Pancreas (tissue), 10 donors: ENCODE data around the gene TMEM11. TPM values are rescaled to one million over a fixed set of nuclear protein-coding genes. Genes with fewer than 3 reads are reported as not detected.

Source experiments
- ATAC-seq, 4 donors: fragments of 200-7000 bp; cut with Tn5 transposase; one replicate each; pipeline versions ENCODE4 v1.8.0 to v1.9.1; 2020; ENCODE audit warnings: mild to moderate bottlenecking in 4 of 4, moderate library complexity in 4 of 4
- DNase-seq, 6 donors: peaks; one replicate each; pipeline ENCODE4 v3.0.0-alpha.2; 2020
- FAIRE-seq: peaks from 2 replicates; lab custom pipeline; 2012; peaks lifted over from hg19 to GRCh38; lab: Jason Lieb, UNC
- H3K27ac ChIP-seq, 4 donors: fragments of 200-600 bp; sonication (generic); 1 replicate in 3 of 4; 2 replicates in 1 of 4; pipeline versions ENCODE4 v1.5.0 to v1.8.0; 2020
- H3K27me3 ChIP-seq, 4 donors: fragments of 200-600 bp; one replicate each; pipeline ENCODE4 v1.8.0; 2021
- H3K36me3 ChIP-seq, 3 donors: fragments of 200-600 bp; sonication (generic) in 1 of 3; one replicate each; pipeline versions ENCODE4 v1.5.0 to v1.8.0; 2020 to 2021
- H3K4me1 ChIP-seq, 3 donors: fragments of 200-600 bp; one replicate each; pipeline ENCODE4 v1.8.0; 2021
- H3K4me3 ChIP-seq, 4 donors: fragments of 200-600 bp; sonication (generic) in 2 of 4; one replicate each; pipeline versions ENCODE4 v1.5.0 to v1.8.0; 2020 to 2021
- H3K9me3 ChIP-seq, 4 donors: fragments of 200-600 bp; one replicate each; pipeline ENCODE4 v1.8.0; 2021
- CTCF ChIP-seq, 4 donors: fragments of 200-600 bp; sonication (generic) in 3 of 4; IDR thresholded peaks; one replicate each; pipeline versions ENCODE4 v1.5.0 to v1.8.0; 2021; ENCODE audit warnings: antibody characterized with exemption in 4 of 4
- WGBS, 2 donors: extraction: QIAGEN DNeasy Blood & Tissue Kit; methylation state at CpG; one replicate each; pipeline ENCODE4 v1.1.7; 2013; 5-methylcytosine and 5-hydroxymethylcytosine counted together
- intact Hi-C, 3 donors: fragments of 100-400 bp; cut with DNase I; formaldehyde crosslinking; loops; one replicate each; pipeline versions ENCODE4 v1.11.1 to v1.14.2; 2022
- polyA plus RNA-seq, 2 donors: library from polyadenylated mRNA; stranded (reverse); fragments of 200-250 nt; gene quantifications; one replicate each; pipeline ENCODE4 v1.2.3, GENCODE V29; 2013
- total RNA-seq, 6 donors: library from RNA; stranded (reverse); fragmentation: NEBNext Ultra II Directional in 4 of 6; extraction: Animal tissue kit (Norgen Biotek cat#: 25700) in 4 of 6; gene quantifications; one replicate each; pipeline versions ENCODE4 v1.2.1 to v1.2.4, GENCODE V29; 2021 to 2023
- donor health status: healthy with polysubstance abuse.
- donor health status: DM: no; HTN: no; CAD: no; lungs with moderate emphysema.
- donor health status: DM: no; HTN: no; CAD: no.
- donor health status: control.
- donor health status: control.
- donor health status: Bipolar disorder and iron deficiency.
- donor health status: DM: yes; HTN: yes; CAD: no.
- donor health status: DM: no; HTN: no; CAD: no.
- donor health status: DM: no; HTN: no; CAD: no.
- donor health status: DM: yes; HTN: yes; CAD: no.

TMEM11 gene
- total and polyA plus RNA-seq, 8 donors = 6.1 to 16.0 (median 9.5) TPM

- Histone ChIP-seq H3K27me3 (no peaks in the 10 kb centered on the region), H3K9me3 (no peaks in the 10 kb centered on the region), H3K4me3 (no peak overlapping the region), H3K4me1 (peaks cover 5 to 19% (median 9%) of the 10 kb centered on the region in 3 donors), H3K36me3 (no peaks in the 10 kb centered on the region), H3K27ac (no peak overlapping the region)
- ATAC-seq = peak in 1 of 4 donors; percentile 2
- no peak for TF ChIP-seq CTCF (IDR thresholded peaks at IDR 0.05)
- no peak for FAIRE-seq
- intact Hi-C loops = no loop called here
- DNase-seq = peak in 4 of 6 donors; percentile 50 to 74 (median 59)
- WGBS, 2 donors = 47 to 56% methylated on average over 17 of the region's 17 CpGs
Observed at GRCh38 chr17:21209511-21210175, 4.3 kb downstream of the TMEM11 start.

- H3K4me3 ChIP-seq = no peak overlapping the region
- ATAC-seq (no peak), DNase-seq (no peak), FAIRE-seq (no peak)
- H3K27me3 ChIP-seq = no peaks in the 10 kb centered on the region
- TF ChIP-seq CTCF (IDR thresholded peaks at IDR 0.05) = no peak
- intact Hi-C loops = no loop called here
- H3K4me1 ChIP-seq = peaks cover 5 to 19% (median 9%) of the 10 kb centered on the region in 3 donors
- no peaks in the 10 kb centered on the region for H3K36me3 ChIP-seq
- no peak overlapping the region for H3K27ac ChIP-seq
- 75% methylated on average over 7 of the region's 7 CpGs for WGBS, 2 donors
- H3K9me3 ChIP-seq = no peaks in the 10 kb centered on the region
Observed at GRCh38 chr17:21208352-21208751, 5.6 kb downstream of the TMEM11 start.

- no peaks in the 10 kb centered on the region for H3K9me3 ChIP-seq
- H3K4me1 ChIP-seq = peaks cover 0 to 9% (median 0%) of the 10 kb centered on the region in 3 donors
- no peak for DNase-seq
- no peak for TF ChIP-seq CTCF (IDR thresholded peaks at IDR 0.05)
- no peak for ATAC-seq
- intact Hi-C loops = no loop called here
- FAIRE-seq = no peak
- H3K27ac ChIP-seq = no peak overlapping the region
- no peak overlapping the region for H3K4me3 ChIP-seq
- no peaks in the 10 kb centered on the region for H3K27me3 ChIP-seq
- H3K36me3 ChIP-seq = no peaks in the 10 kb centered on the region
- 88 to 92% methylated on average over 9 of the region's 9 CpGs for WGBS, 2 donors
Observed at GRCh38 chr17:21204935-21205334, 9.0 kb downstream of the TMEM11 start.

- FAIRE-seq (no peak), DNase-seq (no peak), ATAC-seq (no peak)
- peaks cover 0 to 10% (median 6%) of the 10 kb centered on the region in 3 donors for H3K36me3 ChIP-seq
- intact Hi-C loops = no loop called here
- H3K27me3 ChIP-seq = no peaks in the 10 kb centered on the region
- no peak for TF ChIP-seq CTCF (IDR thresholded peaks at IDR 0.05)
- WGBS, 2 donors = 88 to 92% methylated on average over 12 of the region's 12 CpGs
- no peak overlapping the region for H3K27ac ChIP-seq
- no peaks in the 10 kb centered on the region for H3K9me3 ChIP-seq
- H3K4me1 ChIP-seq = no peaks in the 10 kb centered on the region
- H3K4me3 ChIP-seq = no peak overlapping the region
Observed at GRCh38 chr17:21202512-21202911, 11.4 kb downstream of the TMEM11 start.

- no peak for TF ChIP-seq CTCF (IDR thresholded peaks at IDR 0.05)
- no peak overlapping the region for H3K27ac ChIP-seq
- H3K4me3 ChIP-seq = no peak overlapping the region
- H3K36me3 ChIP-seq = peaks cover 0 to 13% (median 12%) of the 10 kb centered on the region in 3 donors
- H3K4me1 ChIP-seq = no peaks in the 10 kb centered on the region
- FAIRE-seq (no peak), DNase-seq (no peak), ATAC-seq (no peak)
- intact Hi-C loops = no loop called here
- WGBS, 2 donors = 92 to 93% methylated on average over 11 of the region's 11 CpGs
- H3K27me3 ChIP-seq = no peaks in the 10 kb centered on the region
- no peaks in the 10 kb centered on the region for H3K9me3 ChIP-seq
Observed at GRCh38 chr17:21201874-21202273, 12.1 kb downstream of the TMEM11 start.
